Muscle of leg (tissue), 11 donors: ENCODE data around the gene SHC1. TPM values are rescaled to one million over a fixed set of nuclear protein-coding genes. Genes with fewer than 3 reads are reported as not detected.
A peak's percentile ranks its signal among the peaks of the same experiment; 100 is the strongest.

Source experiments
- DNase-seq: peaks from one replicate; pipeline ENCODE4 v3.0.0; 2013
- H3K27ac ChIP-seq: one replicate; pipeline ENCODE4 v1.5.1; 2013; ENCODE audit warnings: mild to moderate bottlenecking, low read length, control low read depth
- H3K27me3 ChIP-seq: one replicate; pipeline ENCODE4 v1.6.1; 2013; ENCODE audit warnings: low read length; ENCODE audit not compliant: control insufficient read depth, insufficient read depth
- H3K36me3 ChIP-seq: one replicate; pipeline ENCODE4 v1.6.1; 2013; ENCODE audit warnings: low read length; ENCODE audit not compliant: control insufficient read depth, insufficient read depth
- H3K4me1 ChIP-seq: one replicate; pipeline ENCODE4 v1.6.1; 2013; ENCODE audit warnings: low read length; ENCODE audit not compliant: control insufficient read depth, insufficient read depth
- H3K4me3 ChIP-seq: one replicate; pipeline ENCODE4 v1.5.1; 2013; ENCODE audit warnings: low read length, control low read depth
- H3K9me3 ChIP-seq: replicated peaks from 2 replicates; pipeline ENCODE4 v1.6.1; 2013; ENCODE audit warnings: low read depth, low read length; ENCODE audit not compliant: control insufficient read depth
- WGBS: methylation state at CpG from one replicate; pipeline ENCODE4 v1.1.5; 2013; ENCODE audit warnings: missing lambda C conversion rate; ENCODE audit not compliant: insufficient coverage; 5-methylcytosine and 5-hydroxymethylcytosine counted together
- polyA plus RNA-seq, 8 donors: library from polyadenylated mRNA; unstranded; fragments of 120-200 nt; gene quantifications; one replicate each; pipeline versions ENCODE4 v1.2.1 to v1.2.3, GENCODE V29; 2013; ENCODE audit warnings: inconsistent platforms in 1 of 8, low replicate concordance in 1 of 8; ENCODE audit not compliant: insufficient read length in 8 of 8, insufficient read depth in 1 of 8
- total RNA-seq: library from RNA; stranded (reverse); fragments of 120-200 nt; gene quantifications from one replicate; pipeline ENCODE4 v1.2.4, GENCODE V29; 2013

Gene SHC1
- total and polyA plus RNA-seq, 9 donors: 59.3 to 118 (median 90.1) TPM

- 0% methylated on average over 31 of the region's 45 CpGs for WGBS
- DNase-seq: peak; percentile 99
- Histone ChIP-seq H3K27me3 (no peaks in the 10 kb centered on the region), H3K9me3 (no peaks in the 10 kb centered on the region), H3K4me3 (peak within 1 kb of the TSS; percentile 86), H3K4me1 (peaks cover 27% of the 10 kb centered on the region), H3K36me3 (peaks cover 3% of the 10 kb centered on the region), H3K27ac (peak within 1 kb of the TSS; percentile 98)
Measured at GRCh38 chr1:154936555-154937084, 33.9 kb downstream of the SHC1 start, which contains the start of gene PMVK. Gene PMVK, minus strand, starts transcription at chr1:154936719. Its CDS starts 34 bp downstream, at chr1:154936685.

GRCh38 chr1:154935749-154936554, 34.6 kb downstream of the SHC1 start:
- H3K27me3 ChIP-seq: no peaks in the 10 kb centered on the region
- no peak for DNase-seq
- H3K9me3 ChIP-seq: no peaks in the 10 kb centered on the region
- H3K36me3 ChIP-seq: peaks cover 8% of the 10 kb centered on the region
- peak overlapping the region; percentile 86 for H3K4me3 ChIP-seq
- WGBS: 36% methylated on average over 24 of the region's 27 CpGs
- H3K27ac ChIP-seq: peak overlapping the region; percentile 98
- H3K4me1 ChIP-seq: peaks cover 20% of the 10 kb centered on the region

- Histone ChIP-seq H3K36me3 (peaks cover 12% of the 10 kb centered on the region), H3K9me3 (no peaks in the 10 kb centered on the region), H3K27ac (no peak overlapping the region), H3K4me3 (no peak overlapping the region), H3K27me3 (no peaks in the 10 kb centered on the region), H3K4me1 (peaks cover 10% of the 10 kb centered on the region)
- 100% methylated on average over 4 of the region's 5 CpGs for WGBS
- no peak for DNase-seq
Measured at GRCh38 chr1:154934358-154934948, 36.1 kb downstream of the SHC1 start.

GRCh38 chr1:154931940-154932487, 38.5 kb downstream of the SHC1 start:
- H3K27ac ChIP-seq: no peak overlapping the region
- 91% methylated on average over 6 of the region's 11 CpGs for WGBS
- peaks cover 8% of the 10 kb centered on the region for H3K4me1 ChIP-seq
- DNase-seq: no peak
- no peaks in the 10 kb centered on the region for H3K9me3 ChIP-seq
- no peak overlapping the region for H3K4me3 ChIP-seq
- H3K36me3 ChIP-seq: peaks cover 30% of the 10 kb centered on the region
- no peaks in the 10 kb centered on the region for H3K27me3 ChIP-seq

GRCh38 chr1:154926201-154926600, 44.3 kb downstream of the SHC1 start:
- H3K4me1 ChIP-seq: no peaks in the 10 kb centered on the region
- no peak for DNase-seq
- no peak overlapping the region for H3K4me3 ChIP-seq
- WGBS: 95% methylated on average over 10 of the region's 13 CpGs
- peaks cover 71% of the 10 kb centered on the region for H3K36me3 ChIP-seq
- no peak overlapping the region for H3K27ac ChIP-seq
- H3K27me3 ChIP-seq: no peaks in the 10 kb centered on the region
- H3K9me3 ChIP-seq: no peaks in the 10 kb centered on the region

- Histone ChIP-seq H3K27ac (no peak overlapping the region), H3K9me3 (no peaks in the 10 kb centered on the region), H3K4me1 (no peaks in the 10 kb centered on the region), H3K36me3 (peaks cover 68% of the 10 kb centered on the region), H3K4me3 (no peak overlapping the region), H3K27me3 (no peaks in the 10 kb centered on the region)
- WGBS: 96% methylated on average over 2 of the region's 3 CpGs
- DNase-seq: no peak
Measured at GRCh38 chr1:154925335-154926170, 45.0 kb downstream of the SHC1 start.

- WGBS: 92% methylated on average over 2 of the region's 3 CpGs
- Histone ChIP-seq H3K9me3 (no peaks in the 10 kb centered on the region), H3K4me3 (no peak overlapping the region), H3K36me3 (peaks cover 65% of the 10 kb centered on the region), H3K4me1 (no peaks in the 10 kb centered on the region), H3K27me3 (no peaks in the 10 kb centered on the region), H3K27ac (no peak overlapping the region)
- no peak for DNase-seq
Measured at GRCh38 chr1:154923695-154924094, 46.9 kb downstream of the SHC1 start.

- Histone ChIP-seq H3K4me3 (no peak overlapping the region), H3K4me1 (peaks cover 3% of the 10 kb centered on the region), H3K27me3 (no peaks in the 10 kb centered on the region), H3K9me3 (peaks cover 3% of the 10 kb centered on the region), H3K36me3 (no peaks in the 10 kb centered on the region), H3K27ac (no peak overlapping the region)
- DNase-seq: no peak
- WGBS: 86% methylated on average over 1 of the region's 3 CpGs
Measured at GRCh38 chr1:154913273-154913672, 57.3 kb downstream of the SHC1 start.

- H3K4me1 ChIP-seq: peaks cover 3% of the 10 kb centered on the region
- no peak overlapping the region for H3K4me3 ChIP-seq
- WGBS: 50% methylated on average over 1 of the region's 2 CpGs
- H3K27me3 ChIP-seq: no peaks in the 10 kb centered on the region
- no peak overlapping the region for H3K27ac ChIP-seq
- H3K36me3 ChIP-seq: no peaks in the 10 kb centered on the region
- peaks cover 3% of the 10 kb centered on the region for H3K9me3 ChIP-seq
- no peak for DNase-seq
Measured at GRCh38 chr1:154912755-154913154, 57.8 kb downstream of the SHC1 start.
